Measurements from ENCODE around the gene RBKS.

- TF ChIP-seq CTCF (IDR thresholded peaks at IDR 0.05) (no peak), EP300 (IDR thresholded peaks at IDR 0.05) (no peak), POLR2A (IDR thresholded peaks at IDR 0.05; ENCODE audit: low read depth) (no peak)
Measured at GRCh38 chr2:27754831-27755230, 135.4 kb downstream of the RBKS start.

Data from esophagus muscularis mucosa (tissue), 4 donors.